HG03135 (cell line): ENCODE measurements around the gene CSGALNACT2.
"Not testable (repeated sequence)": the region's sequence is repeated elsewhere in the genome, so short reads cannot be mapped to it uniquely, and the experiment has no call there.

Experiments used
- ATAC-seq: cut with Tn5 transposase; IDR thresholded peaks from one replicate; pipeline ENCODE4 v1.9.1; 2021; ENCODE audit warnings: mild to moderate bottlenecking, moderate library complexity; ENCODE audit not compliant: unreplicated experiment

The CSGALNACT2 gene

DNA sequence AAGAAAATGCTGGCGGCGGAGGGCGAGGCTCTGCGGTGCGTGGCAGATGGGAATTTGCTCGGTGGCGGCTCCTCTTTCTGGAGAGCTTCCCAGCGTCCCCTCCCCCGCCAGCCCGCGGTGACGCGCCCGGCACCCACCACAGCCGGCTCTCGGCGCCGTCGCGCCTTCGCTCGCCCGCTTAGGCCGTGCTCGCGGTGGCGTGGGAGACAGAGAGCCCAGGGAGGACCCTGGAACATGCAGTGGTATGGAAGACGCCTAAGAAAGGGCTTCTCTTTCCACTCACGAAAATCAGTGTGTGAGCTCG is 576 bp upstream of the CSGALNACT2 start:
- peak; percentile 14 for ATAC-seq

DNA sequence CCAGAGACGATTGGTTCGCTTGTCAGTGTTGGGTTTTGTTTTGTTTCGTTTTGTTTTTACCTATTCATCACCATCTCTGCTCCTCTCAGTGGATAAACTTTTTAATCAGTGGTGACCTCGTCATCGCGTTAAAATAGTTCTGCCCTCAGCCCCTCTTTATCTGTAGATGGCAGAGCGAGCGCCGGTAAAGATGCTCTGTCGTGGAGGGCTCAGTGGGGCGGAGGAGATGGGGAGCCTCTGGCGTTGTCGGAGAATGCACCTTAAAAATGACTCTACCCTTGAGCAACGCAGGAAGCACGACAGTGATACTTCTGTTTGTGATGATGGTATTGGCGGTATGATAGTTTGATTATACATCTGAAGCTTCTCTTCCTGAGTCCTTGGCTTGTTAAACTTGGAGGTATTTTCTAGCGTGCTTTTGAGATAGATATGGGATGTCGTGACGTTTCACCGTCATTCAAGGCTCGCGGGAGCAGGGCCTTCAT is 554 bp downstream of the CSGALNACT2 start:
- ATAC-seq, result peak; percentile 44

DNA sequence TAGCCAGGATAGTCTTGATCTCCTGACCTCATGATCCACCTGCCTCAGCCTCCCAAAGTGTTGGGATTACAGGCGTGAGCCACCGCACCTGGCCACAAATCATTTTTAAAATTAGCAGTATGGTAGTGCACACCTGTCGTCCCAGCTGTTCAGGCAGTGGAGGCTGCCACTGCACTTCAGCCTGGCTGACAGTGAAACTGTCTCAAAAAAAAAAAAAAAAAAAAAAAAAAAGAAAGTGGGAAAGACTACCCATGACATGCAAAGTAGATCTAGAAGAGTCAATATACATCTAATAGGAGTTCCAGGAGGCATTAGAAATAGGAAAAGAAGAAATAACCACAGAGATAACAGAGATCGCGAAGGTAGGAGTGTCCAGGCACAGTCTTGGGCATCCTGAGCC is 3.2 kb downstream of the CSGALNACT2 start:
- ATAC-seq, result no peak

DNA sequence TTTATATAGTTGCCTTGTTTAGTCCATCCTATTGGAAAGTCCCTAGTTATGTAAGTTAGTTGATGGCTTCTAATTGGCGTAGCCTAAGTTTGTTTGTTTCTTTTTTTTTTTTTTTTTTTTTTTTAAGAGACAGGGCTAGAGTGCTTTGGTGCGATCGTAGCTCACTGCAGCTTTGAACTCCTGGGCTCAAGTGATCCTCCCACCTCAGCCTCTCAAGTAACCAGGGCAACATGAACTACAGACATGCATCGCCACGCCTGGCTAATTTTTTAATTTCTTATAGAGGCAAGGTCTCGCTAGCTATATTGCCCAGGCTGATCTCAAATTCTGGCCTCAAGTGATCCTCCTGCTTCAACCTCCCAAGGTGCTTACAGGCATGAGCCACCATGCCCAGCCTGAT is 7.1 kb downstream of the CSGALNACT2 start:
- no peak for ATAC-seq

DNA sequence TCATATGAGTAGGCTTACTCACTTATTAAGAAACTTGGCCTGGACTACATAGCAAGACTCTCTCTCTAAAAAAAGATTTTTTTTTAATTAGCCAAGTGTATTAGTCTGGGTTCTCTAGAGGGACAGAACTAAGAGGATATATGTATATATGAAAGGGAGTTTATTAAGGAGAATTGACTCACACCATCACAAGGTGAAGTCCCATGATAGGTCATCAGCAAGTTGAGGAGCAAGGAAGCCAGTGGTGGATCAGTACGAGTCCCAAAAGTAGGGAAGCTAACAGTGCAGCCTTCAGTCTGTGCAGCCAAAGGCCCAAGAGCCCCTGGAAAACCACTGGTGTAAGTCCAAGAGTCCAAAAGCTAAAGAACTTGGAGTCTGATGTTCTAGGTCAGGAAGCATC is 7.7 kb downstream of the CSGALNACT2 start:
- ATAC-seq, result not testable (repeated sequence)

DNA sequence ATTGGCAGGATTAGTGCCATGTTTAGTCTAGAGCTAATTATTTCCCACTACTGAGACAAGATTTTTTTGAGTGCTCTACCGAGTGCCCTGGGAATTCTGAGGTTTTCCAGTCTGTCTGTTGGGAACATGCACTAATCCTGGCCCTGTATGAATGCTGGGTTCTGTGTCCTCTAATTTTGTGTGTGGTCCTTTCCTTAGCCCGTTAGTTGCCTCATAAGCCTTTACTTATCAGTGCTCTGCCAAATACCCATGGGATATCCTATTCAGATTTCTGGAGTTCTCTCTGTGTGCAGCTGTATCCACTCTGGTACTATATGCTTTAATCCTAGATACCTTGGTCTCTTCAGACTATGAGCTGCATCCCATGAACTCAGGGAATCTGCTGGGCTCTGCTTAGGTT is 13.1 kb downstream of the CSGALNACT2 start:
- ATAC-seq, result no peak

DNA sequence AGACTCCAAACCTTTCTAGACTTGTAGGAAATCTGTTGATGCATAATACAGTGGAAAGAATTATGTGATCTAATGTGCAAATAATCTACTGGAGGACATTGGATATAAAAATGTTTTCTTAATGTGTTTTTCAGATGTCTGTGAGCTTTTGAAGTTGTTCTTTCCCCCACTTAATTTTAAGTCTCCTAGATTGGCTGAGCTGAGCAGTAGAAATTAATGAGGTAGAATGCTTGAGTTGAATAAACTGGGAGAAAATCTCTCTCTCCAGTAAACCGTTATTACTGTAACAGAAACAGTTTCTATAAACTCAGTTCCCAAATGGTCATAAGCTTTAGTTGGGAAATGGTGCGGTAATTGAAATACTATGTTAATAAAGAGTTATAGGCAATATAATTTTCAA is 15.7 kb downstream of the CSGALNACT2 start:
- no peak for ATAC-seq

DNA sequence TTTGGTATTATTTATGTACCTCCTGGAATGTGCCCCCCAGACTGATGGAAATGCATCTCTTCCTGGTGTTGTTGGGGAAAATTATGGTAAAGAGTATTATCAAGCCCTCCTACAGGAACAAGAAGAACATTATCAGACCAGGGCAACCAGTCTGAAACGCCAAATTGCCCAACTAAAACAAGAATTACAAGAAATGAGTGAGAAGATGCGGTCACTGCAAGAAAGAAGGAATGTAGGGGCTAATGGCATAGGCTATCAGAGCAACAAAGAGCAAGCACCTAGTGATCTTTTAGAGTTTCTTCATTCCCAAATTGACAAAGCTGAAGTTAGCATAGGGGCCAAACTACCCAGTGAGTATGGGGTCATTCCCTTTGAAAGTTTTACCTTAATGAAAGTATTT is 17.0 kb downstream of the CSGALNACT2 start:
- ATAC-seq, result no peak

DNA sequence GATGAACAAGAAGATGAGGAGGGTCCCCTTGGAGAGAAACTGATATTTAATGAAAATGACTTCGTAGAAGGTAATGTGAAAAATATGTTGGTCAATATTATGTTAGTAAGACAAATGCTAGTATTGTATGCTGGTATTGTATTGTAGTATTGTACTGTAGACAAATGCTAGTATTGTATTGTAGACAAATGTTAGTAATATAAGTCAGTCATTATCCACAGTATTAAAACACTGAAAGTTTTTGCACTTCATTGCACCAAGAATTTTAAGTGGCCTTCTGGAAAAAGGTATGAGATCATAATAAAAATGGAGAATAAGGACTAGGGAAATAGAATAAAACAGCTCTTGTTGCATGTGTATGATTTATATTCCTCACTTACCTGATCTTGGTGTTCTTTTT is 17.5 kb downstream of the CSGALNACT2 start:
- ATAC-seq, result no peak

DNA sequence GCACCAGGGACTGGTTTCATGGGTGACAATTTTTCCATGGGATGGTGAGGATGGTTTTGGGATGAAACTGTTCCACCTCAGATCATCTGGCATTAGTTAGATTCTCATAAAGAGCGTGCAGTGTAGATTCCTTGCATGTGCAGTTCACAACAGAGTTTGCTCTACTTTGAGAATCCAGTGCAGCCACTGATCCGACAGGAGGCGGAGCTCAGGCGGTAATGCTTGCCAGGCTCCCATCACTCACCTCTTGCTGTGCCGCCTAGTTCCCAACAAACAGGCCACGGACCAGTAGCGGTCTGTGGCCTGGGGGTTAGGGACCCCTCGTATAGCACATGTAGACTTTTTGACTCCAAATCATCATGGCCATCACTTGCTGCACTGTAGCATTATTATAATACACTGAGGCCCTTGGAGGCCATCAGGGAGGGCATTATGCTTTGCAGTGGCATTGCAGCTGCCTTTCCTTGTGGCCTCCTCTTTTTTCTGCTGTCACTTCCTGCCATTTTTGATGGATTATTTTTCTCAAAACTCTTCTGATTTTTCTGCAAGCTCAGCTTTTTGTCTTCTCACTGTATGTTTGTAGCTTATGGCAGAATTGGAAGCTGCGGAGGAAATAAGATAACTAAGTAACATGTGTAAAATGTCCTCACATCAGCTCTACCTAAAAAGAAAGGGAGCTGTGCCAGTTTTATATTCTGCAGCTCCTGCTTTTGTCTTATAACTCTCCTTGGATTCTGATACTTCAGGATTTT is 18.5 kb downstream of the CSGALNACT2 start:
- ATAC-seq, result no peak

DNA sequence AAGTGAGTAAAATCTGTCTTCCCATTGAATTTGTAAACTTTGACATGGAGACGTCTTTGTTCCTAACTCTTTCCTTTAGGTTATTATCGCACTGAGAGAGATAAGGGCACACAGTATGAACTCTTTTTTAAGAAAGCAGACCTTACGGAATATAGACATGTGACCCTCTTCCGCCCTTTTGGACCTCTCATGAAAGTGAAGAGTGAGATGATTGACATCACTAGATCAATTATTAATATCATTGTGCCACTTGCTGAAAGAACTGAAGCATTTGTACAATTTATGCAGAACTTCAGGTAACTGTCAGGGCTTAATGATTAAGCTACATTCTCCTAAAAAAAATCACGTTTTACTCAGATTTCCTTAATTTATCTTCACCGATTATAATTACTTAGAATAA is 20.4 kb downstream of the CSGALNACT2 start:
- no peak for ATAC-seq

DNA sequence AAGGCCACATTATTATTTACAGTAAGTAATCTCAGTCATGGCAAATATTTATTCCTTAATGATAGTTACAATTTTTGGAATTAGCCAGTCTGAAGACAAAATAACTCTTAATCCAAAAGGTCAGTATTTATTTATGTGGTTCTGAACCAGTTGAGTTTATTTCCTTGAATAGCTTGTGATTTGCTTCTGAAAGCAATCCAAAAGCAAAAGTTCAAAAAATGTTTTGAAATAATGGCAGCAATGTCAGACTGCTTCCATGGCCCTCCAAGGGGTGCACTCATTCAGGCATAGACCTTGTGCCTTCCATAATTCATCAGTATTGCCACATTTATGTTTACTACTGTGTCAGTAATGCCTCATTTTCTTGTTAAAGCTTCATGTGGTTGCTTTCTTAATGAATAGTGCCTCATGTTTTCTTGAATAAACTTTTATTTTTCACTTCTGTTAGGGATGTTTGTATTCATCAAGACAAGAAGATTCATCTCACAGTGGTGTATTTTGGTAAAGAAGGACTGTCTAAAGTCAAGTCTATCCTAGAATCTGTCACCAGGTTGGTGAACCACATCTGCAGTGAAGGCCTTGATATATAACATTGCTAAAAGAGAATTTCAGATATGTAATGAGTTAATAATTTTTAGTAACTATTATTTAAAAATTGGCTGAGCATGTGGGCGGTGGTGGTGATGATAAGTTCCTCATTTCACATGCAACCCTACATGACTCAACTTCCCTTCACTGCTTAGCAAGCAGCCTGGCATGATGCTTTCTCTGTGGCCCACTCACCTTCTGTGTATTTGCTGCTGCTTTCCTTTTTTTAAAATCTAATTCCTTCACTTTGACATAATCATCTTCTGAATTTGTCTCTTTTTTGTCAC is 22.0 kb downstream of the CSGALNACT2 start:
- ATAC-seq, result peak; percentile 56

DNA sequence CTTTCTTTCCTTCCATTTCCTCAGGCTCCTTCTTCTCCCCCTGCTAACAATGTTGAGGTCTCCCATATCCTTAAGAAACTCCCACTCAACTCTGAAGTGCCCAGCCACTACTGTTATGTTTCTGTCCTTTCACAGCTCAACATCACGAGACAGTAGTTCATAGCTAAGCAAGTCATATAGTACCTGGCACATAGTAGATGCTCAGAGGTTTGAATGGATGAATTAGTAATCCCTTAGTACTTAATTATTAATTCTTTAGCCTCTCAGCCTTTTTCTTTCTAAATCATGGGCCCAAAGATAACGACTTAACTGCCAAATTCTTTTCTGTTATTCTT is 22.6 kb downstream of the CSGALNACT2 start:
- ATAC-seq, result peak; percentile 70

DNA sequence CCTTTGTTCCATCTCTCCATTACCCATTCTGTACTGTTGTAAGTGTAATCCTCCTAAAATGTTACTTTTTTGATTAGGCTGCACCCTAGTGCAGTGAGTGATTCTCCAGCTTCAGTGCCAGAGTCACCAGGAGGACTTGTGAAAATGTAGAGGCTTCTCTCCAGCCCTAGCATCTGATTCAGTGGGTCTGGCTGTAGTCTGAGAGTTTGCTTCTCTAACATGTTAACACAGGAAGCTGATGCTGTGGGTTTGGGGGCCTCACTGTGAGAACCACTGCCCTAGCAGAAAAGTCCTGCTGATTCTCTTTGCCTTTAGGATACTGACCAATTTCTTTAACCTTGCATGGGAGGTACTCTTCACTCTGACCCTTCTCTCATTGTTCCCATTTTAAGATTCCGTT is 24.4 kb downstream of the CSGALNACT2 start:
- no peak for ATAC-seq

DNA sequence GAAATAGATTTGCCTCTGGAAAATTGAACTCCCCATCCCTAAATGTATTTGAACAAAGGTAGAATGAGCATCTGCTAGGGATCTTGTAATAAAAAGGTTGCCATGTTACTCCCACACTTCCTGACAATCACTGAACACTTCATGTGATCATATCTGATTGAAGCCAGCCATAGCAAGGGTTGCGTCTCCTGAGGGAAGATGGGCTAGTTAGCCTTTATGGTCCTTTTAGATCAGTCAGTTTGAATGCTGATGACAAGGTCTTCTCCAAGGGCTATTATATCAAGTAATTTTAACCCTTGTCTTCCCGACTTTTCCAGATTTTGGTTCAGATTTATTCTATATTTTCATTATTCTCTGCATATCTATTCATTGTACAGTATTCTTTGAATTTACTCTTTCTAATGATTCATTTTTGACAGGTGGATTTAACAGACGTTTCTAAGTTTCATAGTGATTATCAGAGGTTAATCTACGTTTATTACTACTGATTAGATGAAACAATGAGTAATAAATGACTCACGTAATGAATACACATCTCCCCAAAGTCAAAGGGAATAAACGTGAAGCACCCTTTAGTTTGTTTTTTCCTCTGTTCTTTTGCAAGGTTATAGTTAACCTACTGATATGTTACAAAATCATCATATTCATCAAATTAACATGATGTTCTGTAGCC is 28.1 kb downstream of the CSGALNACT2 start:
- ATAC-seq, result no peak

DNA sequence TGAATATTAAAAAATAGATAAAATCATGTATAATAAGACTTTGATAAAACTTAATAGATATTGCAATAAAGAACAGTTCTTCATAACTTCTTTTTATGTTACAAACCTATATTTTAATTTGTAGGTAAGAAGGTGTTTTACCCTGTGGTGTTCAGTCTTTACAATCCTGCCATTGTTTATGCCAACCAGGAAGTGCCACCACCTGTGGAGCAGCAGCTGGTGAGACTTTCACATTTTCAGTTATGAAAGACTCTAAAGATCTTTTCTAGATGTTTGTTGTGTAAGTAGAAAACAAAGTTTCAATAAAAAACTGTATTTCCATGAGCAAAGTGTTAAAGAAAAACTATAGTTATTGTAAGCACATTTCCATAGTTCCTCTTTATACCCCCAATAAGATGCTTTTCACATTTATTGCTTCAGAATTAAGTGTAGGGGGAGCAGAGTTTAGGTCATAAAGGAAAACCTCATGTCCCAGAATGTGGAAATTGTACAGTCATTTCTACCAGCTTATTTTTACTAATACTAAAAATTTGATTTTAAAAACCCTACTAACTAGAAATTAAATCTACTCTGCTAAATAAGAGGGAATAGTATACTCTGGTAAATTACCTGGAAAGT is 28.7 kb downstream of the CSGALNACT2 start:
- ATAC-seq, result no peak

DNA sequence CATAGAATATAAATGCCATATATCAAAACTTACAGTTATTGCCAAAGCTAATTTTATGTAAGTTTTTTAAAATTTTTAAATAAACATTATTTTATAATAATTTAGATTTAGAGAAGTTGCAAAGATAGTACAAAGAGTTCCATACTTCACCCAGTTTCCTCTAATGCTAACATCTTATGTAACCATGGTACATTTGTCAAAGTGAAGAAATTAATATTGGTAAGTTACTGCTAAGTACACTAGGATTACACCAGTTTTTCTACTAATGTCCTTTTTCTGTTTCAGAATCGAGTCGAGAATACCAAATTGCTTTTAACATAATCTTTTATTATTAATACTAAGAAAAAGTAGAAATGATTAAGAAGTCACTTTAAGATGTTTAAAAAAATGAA is 29.2 kb downstream of the CSGALNACT2 start:
- ATAC-seq, result no peak

DNA sequence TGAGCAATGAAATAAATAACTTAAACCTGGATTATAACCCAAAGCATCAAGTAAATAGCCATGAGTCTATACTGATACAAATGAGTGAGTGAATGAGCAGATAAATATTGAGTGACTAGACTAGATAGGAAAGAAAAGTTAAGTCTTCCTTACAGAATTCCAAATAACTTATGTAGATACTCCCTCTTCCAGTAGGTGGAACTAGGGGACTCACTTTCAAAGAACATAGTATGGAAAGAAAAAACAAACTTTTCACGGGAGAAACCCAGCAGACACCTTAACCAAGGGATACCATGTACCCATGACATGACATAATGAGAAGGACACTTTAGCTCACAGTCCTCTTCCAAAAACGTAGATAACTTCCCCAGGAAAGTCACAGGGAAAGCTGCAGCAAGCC is 32.2 kb downstream of the CSGALNACT2 start:
- ATAC-seq, result no peak

DNA sequence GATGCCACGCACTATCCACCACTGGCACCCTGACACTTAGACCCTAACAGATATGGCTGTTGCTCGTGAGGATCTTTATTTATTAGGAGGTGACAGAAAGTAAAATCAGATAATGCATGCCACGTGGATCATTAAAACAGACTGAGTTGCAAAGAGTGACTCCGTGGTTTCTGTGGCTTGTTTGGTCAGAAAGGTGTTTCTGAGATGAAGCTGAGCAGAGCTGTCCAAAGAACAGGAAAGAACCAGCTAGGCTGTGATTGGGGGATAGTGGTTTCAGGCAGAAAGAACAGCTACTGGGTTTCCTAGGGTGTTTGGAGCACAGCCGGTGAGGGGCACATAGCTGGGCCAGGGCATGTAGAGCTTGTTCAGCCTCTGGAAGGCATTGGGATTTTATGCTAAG is 34.4 kb downstream of the CSGALNACT2 start:
- no peak for ATAC-seq

DNA sequence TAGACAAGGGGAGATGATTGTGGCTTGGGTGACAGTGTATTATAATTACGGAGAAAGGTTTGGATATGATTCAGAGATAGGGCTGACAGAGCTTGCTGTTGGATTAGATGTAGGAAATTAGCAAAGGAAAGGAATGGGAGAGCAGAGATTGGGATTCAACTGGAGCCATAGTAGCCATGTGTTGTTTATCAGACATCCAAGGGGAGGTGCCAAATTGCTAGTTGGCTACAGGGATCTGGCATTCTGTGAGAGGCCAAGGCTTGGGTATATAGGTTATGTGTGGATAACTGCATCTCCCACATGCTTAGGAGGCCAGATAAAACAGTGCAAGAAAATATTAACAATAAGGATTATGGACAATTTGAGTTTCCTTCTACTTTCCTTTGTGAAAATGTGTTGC is 34.9 kb downstream of the CSGALNACT2 start:
- ATAC-seq, result no peak

DNA sequence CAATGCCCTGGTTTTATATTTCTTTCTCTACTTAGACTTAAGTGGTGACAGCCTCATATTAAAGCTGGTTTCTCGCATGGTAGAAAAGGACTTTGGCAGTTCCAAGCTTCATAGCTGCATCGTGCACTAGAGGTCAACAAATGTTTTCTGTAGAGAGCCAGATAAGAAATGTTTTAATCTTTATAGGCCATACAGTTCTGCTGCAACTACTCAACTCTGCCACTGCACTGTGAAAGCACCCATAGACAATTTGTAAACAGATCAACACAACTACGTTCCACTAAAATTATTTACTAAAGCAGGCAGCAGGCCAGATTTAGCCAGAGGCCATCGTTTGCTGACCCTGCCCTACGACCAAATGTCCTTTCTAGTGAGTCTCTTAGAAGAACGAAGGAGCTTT is 36.7 kb downstream of the CSGALNACT2 start:
- no peak for ATAC-seq
